Heart left ventricle (tissue), 13 donors: ENCODE data around the gene AQP11.

Source experiments
- CTCF ChIP-seq, 12 donors: fragments of 200-600 bp; sonication (generic) in 4 of 12; IDR thresholded peaks; one replicate each; pipeline versions ENCODE4 v1.5.0 to v1.8.0; 2018 to 2022; ENCODE audit warnings: antibody characterized with exemption in 12 of 12, mild to moderate bottlenecking in 5 of 12
- POLR2A ChIP-seq, 2 donors: fragments of 450-650 bp; IDR thresholded peaks; one replicate each; pipeline ENCODE4 v1.6.1; 2017; ENCODE audit warnings: antibody characterized with exemption in 2 of 2, mild to moderate bottlenecking in 2 of 2, moderate library complexity in 2 of 2
- donor health status: ischemic (EF 13 %, LVEDD 7.1; RV severe dilation, severe dysfunction).
- donor health status: DM: no; HTN: yes; CAD: no.
- donor health status: DM: no; HTN: no; CAD: no.
- donor health status: ischemic (EF 25% LVEDD 6.9; RV normal size, moderate dysfunction).
- donor health status: ischemic (EF 25% LVEDD 5.7; RV mildly dilated, moderate dysfunction).
- donor health status: ischemic (EF 35%, LVEDD 5.7; RV mildly dilated, moderate dysfunction).
- donor health status: nonischemic (EF 11% LVEDD 7.7; RV severe dilation, severe dysfunction).
- donor health status: DM: yes; HTN: yes; CAD: no.
- donor health status: PGD.
- donor health status: ischemic (EF 29% LVEDD 5.4; RV normal size, mild dysfunction).
- donor health status: nonischemic (EF 23%, LVEDD 6.1; RV moderate dilation, normal function).

- TF ChIP-seq CTCF (IDR thresholded peaks at IDR 0.05) (no peak), POLR2A (IDR thresholded peaks at IDR 0.05) (no peak)
Observed at GRCh38 chr11:77589181-77589520, 602 bp upstream of the AQP11 start.
